HG03432 (cell line): Measurements from ENCODE around the gene TRPT1.

Source experiments
- ATAC-seq: cut with Tn5 transposase; IDR thresholded peaks from one replicate; pipeline ENCODE4 v1.9.1; 2021; ENCODE audit warnings: mild to moderate bottlenecking, moderate library complexity; ENCODE audit not compliant: unreplicated experiment

The TRPT1 gene

DNA sequence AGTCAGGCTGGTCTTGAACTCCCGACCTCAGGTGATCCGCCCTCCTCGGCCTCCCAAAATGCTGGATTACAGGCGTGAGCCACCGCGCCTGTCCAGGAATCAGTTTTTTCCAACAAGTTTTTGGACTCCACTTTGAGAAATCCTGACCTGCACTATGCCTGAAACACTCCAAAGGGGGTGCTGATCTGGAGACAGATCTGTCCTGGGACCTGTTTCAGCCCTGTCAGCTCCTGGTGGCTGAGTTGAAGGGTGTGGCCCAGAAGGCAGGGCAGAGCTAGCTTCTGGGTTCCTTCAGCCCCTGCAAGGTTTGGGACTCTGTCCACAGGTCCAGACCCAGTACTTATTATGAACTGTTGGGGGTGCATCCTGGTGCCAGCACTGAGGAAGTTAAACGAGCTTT, 5.6 kb upstream of the TRPT1 start:
- ATAC-seq, result no peak

DNA sequence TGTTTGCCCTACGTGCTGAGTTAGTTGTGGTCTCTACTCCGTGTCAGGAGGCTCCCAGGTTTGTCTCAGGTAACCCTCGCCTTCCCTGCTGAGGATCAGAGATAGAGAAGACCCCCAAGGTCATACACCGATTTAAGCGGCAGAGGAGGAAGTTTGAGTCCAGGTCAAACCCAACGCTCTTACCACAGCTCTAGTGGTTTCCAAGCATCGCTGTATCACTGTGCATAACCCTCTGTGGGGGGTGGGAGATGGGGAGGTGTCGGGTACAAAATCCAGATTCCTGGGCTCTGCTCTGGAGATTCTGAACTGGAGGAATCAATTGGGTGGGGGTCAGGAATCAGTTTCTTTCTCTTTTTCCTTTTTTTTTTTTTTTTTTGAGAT, 5.0 kb upstream of the TRPT1 start:
- no peak for ATAC-seq

DNA sequence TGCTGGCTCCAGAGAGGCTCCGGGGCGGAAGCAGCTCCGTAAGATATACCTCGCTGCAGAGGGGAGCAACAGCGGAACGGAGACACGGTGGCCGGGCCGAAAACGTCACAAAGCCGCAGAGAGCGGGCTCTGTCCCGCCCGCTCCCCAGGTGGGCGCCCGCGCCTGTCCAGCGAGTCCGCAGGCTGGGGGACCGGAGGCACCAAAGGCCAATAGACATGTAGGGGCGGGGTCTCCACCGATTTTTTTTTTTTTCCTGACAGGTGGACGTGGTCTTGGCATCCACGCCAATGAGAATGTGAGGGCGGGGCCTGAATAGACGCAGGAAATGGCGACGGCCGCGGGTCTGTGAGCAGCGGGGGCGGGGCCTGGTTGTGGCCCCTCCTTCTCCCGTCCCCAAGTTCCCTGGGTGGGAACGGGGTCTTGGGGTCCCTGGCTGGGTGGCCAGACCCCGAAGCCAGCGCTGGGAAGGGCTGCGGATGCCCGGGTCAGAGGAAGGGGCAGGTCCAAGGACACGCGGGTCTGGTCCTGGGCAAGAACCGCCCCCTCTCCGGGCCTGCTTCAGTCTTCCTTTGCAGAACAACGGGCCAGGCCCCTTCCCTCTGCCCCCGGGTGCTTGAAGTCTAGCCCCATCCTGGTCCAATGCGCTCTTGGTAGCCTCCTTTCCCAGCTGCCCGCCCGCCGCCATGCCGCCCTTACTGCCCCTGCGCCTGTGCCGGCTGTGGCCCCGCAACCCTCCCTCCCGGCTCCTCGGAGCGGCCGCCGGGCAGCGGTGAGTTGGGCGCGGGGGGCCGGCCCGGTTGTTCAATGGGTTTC, 4.4 kb upstream of the TRPT1 start, which contains the start of gene DNAJC4:
Gene DNAJC4 (plus strand): TSS at position 378 of the 814 bp plus-strand sequence. CDS start 307 bp downstream, at position 685.
- ATAC-seq, result peak; percentile 38

DNA sequence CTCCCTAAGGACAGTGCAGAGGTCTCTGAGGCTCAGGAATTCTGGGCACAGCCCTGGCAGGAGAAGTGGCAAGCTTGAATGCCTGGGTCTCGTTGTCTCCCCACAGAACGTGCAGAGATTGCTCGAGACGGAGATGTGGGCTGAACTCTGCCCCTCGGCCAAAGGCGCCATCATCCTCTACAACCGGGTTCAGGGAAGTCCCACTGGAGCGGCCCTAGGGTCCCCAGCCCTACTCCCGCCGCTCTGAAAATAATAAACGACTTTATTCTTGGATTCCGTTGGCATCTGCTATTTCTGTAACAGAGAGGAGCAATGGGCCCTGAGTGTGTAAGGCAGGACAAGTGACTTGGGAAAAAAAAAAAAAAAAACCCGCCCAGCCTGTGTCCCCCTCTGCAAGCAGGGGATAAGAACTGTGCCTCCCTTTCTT, 3.8 kb upstream of the TRPT1 start:
- no peak for ATAC-seq

DNA sequence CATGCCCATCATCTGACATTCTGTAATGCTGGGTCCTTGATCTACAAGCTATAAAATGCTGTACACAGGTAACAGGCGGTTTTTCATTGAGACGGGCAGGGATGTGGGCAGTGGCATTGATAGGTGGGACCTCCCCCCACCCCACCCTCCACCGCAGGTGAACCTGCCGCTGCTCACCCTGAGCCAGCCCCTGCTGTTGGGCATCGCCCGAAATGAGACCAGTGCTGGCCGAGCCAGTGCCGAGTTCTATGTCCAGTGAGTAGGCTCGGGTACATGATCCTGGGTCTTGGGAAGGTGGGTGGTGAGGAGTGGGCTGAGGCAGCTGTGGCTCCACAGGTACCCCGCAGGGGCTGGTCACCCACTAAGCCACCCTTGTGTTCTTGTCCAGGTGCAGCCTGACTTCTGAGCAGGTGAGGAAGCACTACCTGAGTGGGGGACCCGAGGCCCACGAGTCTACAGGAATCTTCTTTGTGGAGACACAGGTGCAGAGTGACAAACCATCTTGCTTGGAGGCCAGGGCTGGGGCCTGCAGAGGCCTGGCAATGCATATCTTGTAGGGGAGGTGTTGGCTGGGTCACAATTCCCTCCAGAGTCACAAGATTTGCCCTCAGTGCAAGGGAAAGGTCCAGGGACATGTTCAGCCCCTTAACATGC, 3.2 kb upstream of the TRPT1 start:
- no peak for ATAC-seq

DNA sequence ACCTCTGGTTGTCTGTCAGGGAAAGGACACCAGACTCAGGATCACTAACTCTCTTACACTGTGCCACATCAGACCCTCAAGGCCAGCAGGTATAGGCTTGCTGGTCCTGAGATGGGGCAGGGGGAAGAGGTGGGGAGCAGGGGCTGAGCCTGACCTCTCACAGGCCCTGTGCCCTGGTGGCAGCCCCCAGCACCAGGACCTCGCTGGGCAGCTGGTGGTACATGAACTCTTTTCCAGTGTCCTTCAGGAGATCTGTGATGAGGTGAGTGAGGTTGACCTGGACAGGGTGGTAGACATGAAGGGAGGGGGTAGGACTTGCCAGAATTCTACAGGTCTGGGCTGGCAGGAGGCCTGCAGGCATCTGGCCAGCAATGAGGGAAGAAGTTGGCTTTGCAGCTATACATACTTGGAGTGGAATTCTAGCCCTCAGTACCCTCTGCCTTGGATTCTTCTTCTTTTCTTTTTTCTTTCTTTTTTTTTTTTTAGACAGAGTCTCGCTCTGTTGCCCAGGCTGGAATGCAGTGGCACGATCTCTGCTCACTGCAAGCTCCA, 1.5 kb upstream of the TRPT1 start:
- no peak for ATAC-seq

DNA sequence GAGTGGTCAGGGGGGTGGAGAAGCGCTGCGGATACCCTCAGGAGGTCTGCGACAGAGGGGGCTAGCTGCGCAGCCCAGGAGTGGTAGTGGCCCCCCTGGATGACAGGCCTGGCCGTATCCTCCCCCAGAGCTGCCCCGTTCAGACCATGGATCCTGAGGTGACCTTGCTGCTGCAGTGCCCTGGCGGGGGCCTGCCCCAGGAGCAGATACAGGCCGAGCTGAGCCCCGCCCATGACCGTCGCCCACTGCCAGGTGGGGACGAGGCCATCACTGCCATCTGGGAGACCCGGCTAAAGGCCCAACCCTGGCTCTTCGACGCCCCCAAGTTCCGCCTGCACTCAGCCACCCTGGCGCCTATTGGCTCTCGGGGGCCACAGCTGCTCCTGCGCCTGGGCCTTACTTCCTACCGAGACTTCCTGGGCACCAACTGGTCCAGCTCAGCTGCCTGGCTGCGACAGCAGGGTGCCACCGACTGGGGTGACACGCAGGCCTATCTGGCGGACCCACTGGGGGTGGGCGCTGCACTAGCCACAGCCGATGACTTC, 593 bp upstream of the TRPT1 start:
- ATAC-seq, result peak; percentile 35

DNA sequence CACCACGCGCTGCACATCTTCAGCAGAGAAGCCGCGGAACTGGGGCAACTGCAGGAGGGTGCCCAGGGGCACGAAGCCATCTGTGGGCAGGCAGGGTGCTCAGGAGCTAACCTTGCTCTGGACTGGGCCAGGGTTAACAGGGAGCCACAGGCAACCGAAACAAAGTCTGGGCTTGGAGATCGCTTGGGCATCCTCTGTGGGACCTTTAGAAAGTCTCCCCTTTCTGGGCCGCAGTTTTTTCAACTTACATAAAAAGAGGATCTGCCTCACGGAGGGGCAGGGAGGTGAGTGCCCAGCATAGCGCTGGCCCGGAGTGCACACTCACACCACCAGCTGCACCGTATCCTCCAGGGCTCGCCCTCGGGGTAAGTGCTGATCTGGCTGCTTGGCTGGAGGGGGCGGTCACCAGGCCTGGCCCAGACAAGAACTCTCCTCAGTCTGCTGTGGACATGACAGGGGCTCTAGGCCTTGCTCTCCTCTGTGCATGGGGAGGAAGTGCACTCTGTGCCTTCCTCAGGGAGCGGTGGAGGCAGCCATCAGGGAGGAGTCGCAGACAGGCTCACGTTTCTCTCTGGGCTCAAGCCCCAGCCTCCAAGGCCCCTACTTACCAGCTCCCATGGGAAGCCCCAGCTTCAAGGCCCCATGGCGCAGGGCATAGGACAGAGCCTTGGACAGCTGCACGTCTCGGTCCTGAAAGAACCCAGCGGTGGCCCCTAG, 937 bp downstream of the TRPT1 start:
- no peak for ATAC-seq

DNA sequence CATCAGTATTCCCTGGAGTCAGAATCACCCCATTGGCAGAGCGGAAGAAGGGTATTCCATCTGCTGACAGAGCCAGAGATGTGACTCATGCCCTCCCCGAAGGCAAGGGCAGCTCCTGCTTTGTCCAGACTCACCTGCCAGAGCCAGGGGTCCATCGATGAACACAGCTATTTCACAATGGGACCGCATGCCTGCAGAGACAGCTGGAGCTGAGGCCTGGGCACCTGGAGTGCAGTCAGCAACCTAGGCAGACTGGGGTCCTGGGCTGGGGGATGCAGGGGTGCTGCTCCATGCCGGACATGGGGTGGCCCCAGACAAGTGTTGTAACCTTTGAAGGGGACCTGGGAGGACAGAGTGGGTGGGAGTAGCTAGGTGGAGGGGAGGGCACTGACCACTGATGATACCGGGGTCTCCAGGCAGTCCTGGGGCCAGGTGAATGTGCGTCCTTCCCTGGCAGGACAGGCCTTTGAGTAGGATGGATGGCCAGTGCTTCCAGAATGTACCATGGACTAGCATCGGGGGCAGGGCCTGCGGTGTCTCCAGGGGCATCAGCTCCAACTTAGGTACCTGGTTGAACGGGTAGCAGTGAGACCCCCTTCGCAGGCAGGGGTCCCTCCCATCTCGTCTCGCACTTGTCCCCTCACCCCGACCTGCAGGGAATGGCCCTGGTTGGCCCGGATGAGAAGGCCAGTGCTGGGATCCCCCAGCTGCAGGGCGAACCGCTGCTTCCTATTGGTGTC, 1.7 kb downstream of the TRPT1 start:
- ATAC-seq, result no peak

DNA sequence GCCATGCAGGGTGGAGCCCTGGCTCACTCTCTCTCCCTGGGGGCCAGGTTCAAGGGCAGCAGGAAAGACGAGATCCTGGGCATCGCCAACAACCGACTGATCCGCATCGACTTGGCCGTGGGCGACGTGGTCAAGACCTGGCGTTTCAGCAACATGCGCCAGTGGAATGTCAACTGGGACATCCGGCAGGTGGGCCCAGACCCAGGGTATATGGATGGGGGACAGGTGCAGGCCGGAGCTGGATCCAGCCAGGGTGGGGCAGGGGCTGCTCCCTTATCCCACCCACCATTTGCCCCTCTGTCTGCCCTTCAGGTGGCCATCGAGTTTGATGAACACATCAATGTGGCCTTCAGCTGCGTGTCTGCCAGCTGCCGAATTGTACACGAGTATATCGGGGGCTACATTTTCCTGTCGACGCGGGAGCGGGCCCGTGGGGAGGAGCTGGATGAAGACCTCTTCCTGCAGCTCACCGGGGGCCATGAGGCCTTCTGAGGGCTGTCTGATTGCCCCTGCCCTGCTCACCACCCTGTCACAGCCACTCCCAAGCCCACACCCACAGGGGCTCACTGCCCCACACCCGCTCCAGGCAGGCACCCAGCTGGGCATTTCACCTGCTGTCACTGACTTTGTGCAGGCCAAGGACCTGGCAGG, 2.9 kb downstream of the TRPT1 start:
- ATAC-seq, result no peak

DNA sequence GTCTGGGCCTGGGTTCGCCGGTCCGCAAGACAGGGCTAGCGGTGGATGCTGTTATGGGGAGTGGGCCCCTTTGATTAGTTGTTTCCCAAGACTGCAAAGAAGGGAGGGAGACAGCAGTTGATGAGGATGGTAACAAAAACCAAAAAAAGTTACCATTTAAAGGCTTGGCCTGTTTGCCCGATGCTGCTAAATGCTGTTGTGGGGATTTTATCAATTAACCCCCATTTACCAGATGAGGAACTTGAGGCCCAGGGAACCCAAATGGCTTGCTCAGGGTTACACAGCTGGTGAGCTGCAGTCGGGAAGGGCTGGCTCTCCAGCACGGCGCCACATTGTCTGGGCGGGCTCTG, 3.4 kb downstream of the TRPT1 start:
- no peak for ATAC-seq

DNA sequence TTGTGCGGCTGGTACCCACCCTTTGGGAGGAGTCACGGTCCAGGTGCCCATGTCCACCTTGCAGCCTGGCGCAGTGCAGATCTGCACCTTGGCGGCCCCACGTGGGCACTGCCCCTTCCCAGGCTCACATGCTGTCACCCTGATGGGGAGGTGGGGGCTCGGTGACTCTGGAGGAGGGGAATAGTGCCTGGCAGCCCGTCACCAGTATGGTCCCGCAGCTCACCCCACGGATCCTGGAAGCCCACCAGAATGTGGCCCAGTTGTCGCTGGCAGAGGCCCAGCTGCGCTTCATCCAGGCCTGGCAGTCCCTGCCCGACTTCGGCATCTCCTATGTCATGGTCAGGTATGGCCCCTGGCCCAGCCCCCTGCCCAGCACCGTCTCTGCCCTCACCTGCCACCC, 5.2 kb downstream of the TRPT1 start:
- no peak for ATAC-seq

DNA sequence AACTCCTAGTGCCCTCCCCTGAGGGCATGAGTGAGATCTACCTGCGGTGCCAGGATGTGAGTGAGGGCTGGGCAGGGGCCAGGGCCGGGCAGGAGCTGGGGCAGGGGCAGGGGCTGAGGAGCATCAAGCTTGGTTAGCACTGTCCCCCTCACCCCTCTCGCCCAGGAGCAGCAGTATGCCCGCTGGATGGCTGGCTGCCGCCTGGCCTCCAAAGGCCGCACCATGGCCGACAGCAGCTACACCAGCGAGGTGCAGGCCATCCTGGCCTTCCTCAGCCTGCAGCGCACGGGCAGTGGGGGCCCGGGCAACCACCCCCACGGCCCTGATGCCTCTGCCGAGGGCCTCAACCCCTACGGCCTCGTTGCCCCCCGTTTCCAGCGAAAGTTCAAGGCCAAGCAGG, 5.7 kb downstream of the TRPT1 start:
- no peak for ATAC-seq

DNA sequence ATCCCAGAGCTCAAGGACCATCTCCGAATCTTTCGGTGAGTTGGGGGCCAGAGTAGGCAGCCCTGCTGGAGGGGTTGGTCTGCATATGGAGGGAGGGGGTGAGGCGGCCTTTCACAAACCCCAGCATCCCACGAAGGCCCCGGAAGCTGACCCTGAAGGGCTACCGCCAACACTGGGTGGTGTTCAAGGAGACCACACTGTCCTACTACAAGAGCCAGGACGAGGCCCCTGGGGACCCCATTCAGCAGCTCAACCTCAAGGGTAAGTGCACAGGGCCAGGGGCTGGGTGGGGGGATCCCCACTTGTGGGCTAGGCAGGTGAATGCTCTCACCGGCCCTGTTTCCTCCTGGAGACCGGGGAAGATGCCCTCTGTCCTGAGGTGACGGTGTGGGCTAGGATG, 6.2 kb downstream of the TRPT1 start:
- no peak for ATAC-seq

DNA sequence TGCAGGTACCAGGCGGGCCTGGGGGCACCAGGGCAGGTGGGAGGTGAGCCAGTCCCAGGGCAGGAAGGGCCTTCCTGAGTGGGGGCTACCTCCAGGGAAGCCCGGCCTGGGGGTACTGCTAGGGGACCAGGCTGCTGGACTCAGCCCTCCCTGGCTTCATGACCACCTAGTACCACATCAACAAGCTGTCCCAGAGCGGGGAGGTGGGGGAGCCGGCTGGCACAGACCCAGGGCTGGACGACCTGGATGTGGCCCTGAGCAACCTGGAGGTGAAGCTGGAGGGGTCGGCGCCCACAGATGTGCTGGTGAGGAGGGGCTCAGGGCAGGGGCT, 6.7 kb downstream of the TRPT1 start:
- no peak for ATAC-seq

DNA sequence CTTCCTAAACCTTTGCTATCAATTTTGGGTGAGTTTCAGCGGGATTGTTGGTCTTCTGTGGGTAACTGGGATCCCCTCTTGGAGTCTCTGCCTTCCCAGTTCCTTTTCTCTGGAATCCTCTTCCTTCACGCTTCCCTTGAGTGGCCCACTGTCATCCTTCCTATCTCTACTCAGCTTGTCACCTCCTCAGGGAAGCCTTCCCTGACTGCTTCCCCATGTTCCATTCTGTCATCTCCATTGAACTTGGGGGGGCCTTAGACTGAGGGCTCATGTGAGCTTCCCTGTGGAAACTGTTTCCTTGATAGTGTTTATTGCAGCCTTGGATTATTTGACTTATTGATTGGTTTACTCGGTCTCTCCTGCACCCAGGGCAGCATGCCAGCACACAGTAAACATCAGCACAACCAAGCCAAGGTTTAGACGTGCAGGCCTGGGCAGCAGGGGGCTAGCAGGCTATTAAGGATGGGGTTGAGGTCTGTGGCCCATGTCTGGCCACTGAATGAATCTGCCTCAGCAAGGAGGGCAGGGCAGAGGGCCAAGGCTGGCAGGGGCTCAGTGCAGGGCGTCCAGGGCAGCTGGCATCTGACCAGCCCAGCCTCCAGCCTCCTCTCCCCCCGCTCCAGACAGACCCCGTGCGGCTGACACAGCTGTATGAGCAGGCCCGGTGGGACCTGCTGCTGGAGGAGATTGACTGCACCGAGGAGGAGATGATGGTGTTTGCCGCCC, 7.2 kb downstream of the TRPT1 start:
- no peak for ATAC-seq

DNA sequence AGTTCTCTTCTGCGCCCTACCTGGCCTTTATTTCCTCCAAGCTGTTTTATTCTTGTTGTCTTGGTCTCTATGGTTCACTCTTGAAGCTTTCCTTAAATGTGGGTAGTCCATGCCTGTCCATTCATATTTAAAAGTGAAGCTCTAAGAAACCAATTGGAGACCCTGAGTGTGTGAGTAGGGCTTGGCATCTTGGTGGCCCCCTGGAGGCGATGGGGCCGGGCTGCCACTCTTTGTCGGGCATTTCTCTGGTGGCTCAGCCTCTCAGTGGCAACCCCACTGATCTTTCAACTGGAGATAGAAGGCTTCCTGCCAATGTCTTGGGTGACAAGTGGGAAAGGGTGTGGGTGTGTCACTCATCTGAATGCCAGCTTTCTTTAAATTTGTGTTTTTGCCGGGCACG, 9.1 kb downstream of the TRPT1 start:
- no peak for ATAC-seq

DNA sequence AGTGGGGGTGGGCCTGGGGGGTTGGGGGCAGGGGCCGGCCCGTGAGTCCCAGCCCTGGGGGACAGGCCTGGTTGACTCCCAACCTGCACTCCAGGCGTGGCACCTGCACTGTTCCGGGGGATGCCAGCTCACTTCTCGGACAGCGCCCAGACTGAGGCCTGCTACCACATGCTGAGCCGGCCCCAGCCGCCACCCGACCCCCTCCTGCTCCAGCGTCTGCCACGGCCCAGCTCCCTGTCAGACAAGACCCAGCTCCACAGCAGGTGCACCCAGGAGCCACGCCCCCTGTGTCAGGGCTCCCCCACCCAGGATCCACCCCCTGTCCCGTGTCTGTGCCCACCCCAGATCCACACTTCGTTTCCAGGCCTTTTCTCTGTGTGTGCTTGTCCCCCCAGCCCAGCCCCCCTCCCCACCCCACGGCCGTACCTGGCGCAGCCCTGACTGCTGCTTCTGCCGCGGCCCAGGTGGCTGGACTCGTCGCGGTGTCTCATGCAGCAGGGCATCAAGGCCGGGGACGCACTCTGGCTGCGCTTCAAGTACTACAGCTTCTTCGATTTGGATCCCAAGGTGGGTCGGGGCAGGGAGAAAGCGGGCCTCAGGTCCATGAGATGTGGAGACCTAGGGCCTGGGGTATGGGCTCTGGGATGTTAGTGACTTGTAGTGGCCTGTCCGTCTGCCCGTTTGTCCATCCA, 14.7 kb downstream of the TRPT1 start:
- no peak for ATAC-seq
